NB4 (cell line): ENCODE results near the gene MAGI1.
"Not testable (repeated sequence)": the region's sequence is repeated elsewhere in the genome, so short reads cannot be mapped to it uniquely, and the experiment has no call there.

Experiments used
- DNase-seq: peaks from one replicate; pipeline ENCODE4 v3.0.0; 2010; ENCODE audit warnings: low read depth
- H3K4me3 ChIP-seq: one replicate; pipeline ENCODE4 v1.5.1; 2011; ENCODE audit warnings: mild to moderate bottlenecking, low read depth, low read length, moderate library complexity
- CTCF ChIP-seq: IDR thresholded peaks from one replicate; pipeline ENCODE4 v1.5.1; 2012; ENCODE audit warnings: low read depth, low read length
- MAX ChIP-seq: IDR thresholded peaks from 2 replicates; pipeline ENCODE4 v1.6.1; 2011; ENCODE audit warnings: low read depth, low read length
- MYC ChIP-seq: IDR thresholded peaks from 2 replicates; pipeline ENCODE4 v1.6.1; 2011; ENCODE audit warnings: low read depth, low read length
- POLR2A ChIP-seq: IDR thresholded peaks from 2 replicates; pipeline ENCODE4 v1.6.1; 2011; ENCODE audit warnings: mild to moderate bottlenecking; ENCODE audit not compliant: insufficient read length; ENCODE audit errors: extremely low read depth

MAGI1 gene

GRCh38 chr3:66029014-66029413 is 9.7 kb downstream of the MAGI1 start:
- DNase-seq: no peak
- TF ChIP-seq MAX (no peak), CTCF (no peak), POLR2A (no peak), MYC (no peak)
- no peak overlapping the region for H3K4me3 ChIP-seq

- TF ChIP-seq POLR2A (no peak), MAX (no peak), MYC (no peak), CTCF (no peak)
- H3K4me3 ChIP-seq: no peak overlapping the region
- DNase-seq: no peak
Measured at GRCh38 chr3:66028457-66028856, 10.3 kb downstream of the MAGI1 start.

- not testable (repeated sequence) for DNase-seq
Measured at GRCh38 chr3:66027099-66027498, 11.6 kb downstream of the MAGI1 start.

GRCh38 chr3:66023738-66024385 is 14.9 kb downstream of the MAGI1 start:
- TF ChIP-seq CTCF: no peak
- no peak for TF ChIP-seq MYC
- TF ChIP-seq MAX: no peak
- no peak for TF ChIP-seq POLR2A
- no peak for DNase-seq
- H3K4me3 ChIP-seq: no peak overlapping the region

More at GRCh38 chr3:66027099-66027498, 11.6 kb downstream of the MAGI1 start:
- H3K4me3 ChIP-seq: not testable (repeated sequence)

GRCh38 chr3:66023229-66023628 is 15.5 kb downstream of the MAGI1 start:
- H3K4me3 ChIP-seq: no peak overlapping the region
- no peak for DNase-seq
- TF ChIP-seq POLR2A (no peak), MYC (no peak), CTCF (no peak), MAX (no peak)

GRCh38 chr3:66021731-66022131 is 17.0 kb downstream of the MAGI1 start:
- DNase-seq: no peak
- no peak for TF ChIP-seq MAX
- TF ChIP-seq MYC: no peak
- TF ChIP-seq POLR2A: no peak
- no peak for TF ChIP-seq CTCF
- H3K4me3 ChIP-seq: no peak overlapping the region
